ENCODE measurements around the gene KCNJ16. TPM values are rescaled to one million over a fixed set of nuclear protein-coding genes. Genes with fewer than 3 reads are reported as not detected.

KCNJ16 gene
- total and polyA plus RNA-seq, 5 donors = 0.06 TPM; not detected in 4

- no peak for DNase-seq
- WGBS = 51% methylated on average over 5 of the region's 5 CpGs
- H3K27me3 ChIP-seq (ENCODE audit: control insufficient read depth, insufficient read depth) = no peaks in the 10 kb centered on the region
- peak; percentile 31 to 95 for ATAC-seq
- H3K4me3 ChIP-seq (ENCODE audit: low read length) = no peak overlapping the region
- intact Hi-C loops (cut with DNase I) = no loop called here
- H3K27ac ChIP-seq (ENCODE audit: low read length) = no peak overlapping the region
- H3K4me1 ChIP-seq (ENCODE audit: control insufficient read depth, insufficient read depth, low read length) = no peaks in the 10 kb centered on the region
- H3K9me3 ChIP-seq (ENCODE audit: control insufficient read depth, low read length) = no peaks in the 10 kb centered on the region
Observed at GRCh38 chr17:70047619-70048419, 27.2 kb upstream of the KCNJ16 start.

DNA sequence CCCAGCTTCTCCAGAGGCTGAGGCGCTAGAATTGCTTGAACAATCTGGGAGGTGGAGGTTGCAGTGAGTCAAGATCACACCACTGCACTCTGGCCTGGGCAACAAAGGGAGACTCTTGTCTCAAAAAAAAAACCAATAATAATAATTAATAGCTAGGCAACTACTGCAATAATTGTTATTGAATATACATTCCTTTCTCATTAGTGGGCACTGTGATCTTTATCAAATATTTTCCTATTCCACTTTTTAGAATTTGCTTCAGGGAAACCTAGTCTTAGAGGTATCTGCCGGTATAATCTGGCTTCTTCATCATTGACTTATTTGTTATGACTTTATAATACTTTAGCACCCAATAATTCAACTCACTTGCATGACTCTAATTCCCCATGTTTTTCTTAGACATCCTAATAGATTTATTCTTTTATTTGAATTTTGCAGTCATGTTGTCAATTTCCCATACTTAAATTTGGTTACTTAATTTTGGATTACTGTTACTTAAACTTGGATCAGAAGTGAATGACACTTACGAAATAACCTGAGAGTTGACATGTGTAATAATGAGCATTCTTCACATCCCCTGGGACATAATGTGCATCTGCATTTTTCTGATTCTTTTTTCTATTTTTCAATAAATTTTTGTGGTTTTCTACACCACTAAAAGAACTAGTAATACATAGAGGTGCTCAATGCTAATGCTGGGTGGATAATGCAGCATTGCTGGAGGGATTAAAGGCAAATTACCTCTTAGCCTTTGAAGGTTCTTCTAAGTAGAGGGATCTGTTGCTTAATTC, 25.0 kb upstream of the KCNJ16 start:
- no peak overlapping the region for H3K27ac ChIP-seq (ENCODE audit: low read length)
- ATAC-seq = no peak
- H3K4me3 ChIP-seq (ENCODE audit: low read length) = no peak overlapping the region
- 96% methylated on average over 3 of the region's 3 CpGs for WGBS
- no peaks in the 10 kb centered on the region for H3K4me1 ChIP-seq (ENCODE audit: control insufficient read depth, insufficient read depth, low read length)
- intact Hi-C loops (cut with DNase I) = no loop called here
- H3K9me3 ChIP-seq (ENCODE audit: control insufficient read depth, low read length) = no peaks in the 10 kb centered on the region
- H3K27me3 ChIP-seq (ENCODE audit: control insufficient read depth, insufficient read depth) = no peaks in the 10 kb centered on the region
- DNase-seq = no peak

- ATAC-seq (no peak), DNase-seq (no peak)
- 57% methylated on average over 2 of the region's 2 CpGs for WGBS
- Histone ChIP-seq H3K9me3 (ENCODE audit: control insufficient read depth, low read length) (no peaks in the 10 kb centered on the region), H3K27me3 (ENCODE audit: control insufficient read depth, insufficient read depth) (no peaks in the 10 kb centered on the region), H3K27ac (ENCODE audit: low read length) (no peak overlapping the region), H3K4me3 (ENCODE audit: low read length) (no peak overlapping the region), H3K4me1 (ENCODE audit: control insufficient read depth, insufficient read depth, low read length) (no peaks in the 10 kb centered on the region)
- intact Hi-C loops (cut with DNase I) = no loop called here
Observed at GRCh38 chr17:70050931-70051330, 24.1 kb upstream of the KCNJ16 start.

GRCh38 chr17:70053241-70054234, 21.5 kb upstream of the KCNJ16 start:
- Histone ChIP-seq H3K27ac (ENCODE audit: low read length) (no peak overlapping the region), H3K4me1 (ENCODE audit: control insufficient read depth, insufficient read depth, low read length) (no peaks in the 10 kb centered on the region), H3K27me3 (ENCODE audit: control insufficient read depth, insufficient read depth) (no peaks in the 10 kb centered on the region), H3K4me3 (ENCODE audit: low read length) (peak overlapping the region; percentile 23), H3K9me3 (ENCODE audit: control insufficient read depth, low read length) (no peaks in the 10 kb centered on the region)
- DNase-seq (no peak), ATAC-seq (peak; percentile 48 to 81)
- 38% methylated on average over 13 of the region's 13 CpGs for WGBS
- intact Hi-C loops (cut with DNase I) = no loop called here

- no peak overlapping the region for H3K27ac ChIP-seq (ENCODE audit: low read length)
- intact Hi-C loops (cut with DNase I) = no loop called here
- WGBS = 77% methylated on average over 4 of the region's 4 CpGs
Observed at GRCh38 chr17:70055000-70055399, 20.0 kb upstream of the KCNJ16 start.

DNA sequence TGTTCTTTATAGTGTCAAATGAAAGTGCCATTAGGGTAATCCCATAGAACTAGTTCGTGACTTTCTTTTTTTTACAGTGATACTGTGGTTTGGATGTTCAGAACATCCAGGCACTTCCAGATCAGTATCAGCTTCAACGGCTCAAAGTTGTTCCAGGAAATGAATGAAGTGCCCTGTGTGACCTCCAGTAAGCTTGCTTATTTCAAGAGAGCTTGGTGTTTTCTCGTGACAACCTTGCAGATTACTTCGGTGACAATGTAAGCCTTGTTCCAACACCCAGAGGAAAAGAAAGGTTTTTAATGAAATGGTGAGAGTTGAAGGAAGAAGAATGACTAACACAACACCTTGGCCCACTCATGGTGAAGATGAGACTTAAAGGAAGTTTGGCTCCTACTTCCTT, 16.0 kb upstream of the KCNJ16 start:
- intact Hi-C loops (cut with DNase I) = no loop called here
- Histone ChIP-seq H3K4me3 (ENCODE audit: low read length) (no peak overlapping the region), H3K27ac (ENCODE audit: low read length) (no peak overlapping the region), H3K27me3 (ENCODE audit: control insufficient read depth, insufficient read depth) (no peaks in the 10 kb centered on the region), H3K4me1 (ENCODE audit: control insufficient read depth, insufficient read depth, low read length) (no peaks in the 10 kb centered on the region), H3K9me3 (ENCODE audit: control insufficient read depth, low read length) (no peaks in the 10 kb centered on the region)
- DNase-seq = no peak
- 52% methylated on average over 4 of the region's 4 CpGs for WGBS
- no peak for ATAC-seq

More at GRCh38 chr17:70055000-70055399, 20.0 kb upstream of the KCNJ16 start:
- no peak for DNase-seq
- Histone ChIP-seq H3K4me1 (ENCODE audit: control insufficient read depth, insufficient read depth, low read length) (no peaks in the 10 kb centered on the region), H3K27me3 (ENCODE audit: control insufficient read depth, insufficient read depth) (no peaks in the 10 kb centered on the region), H3K4me3 (ENCODE audit: low read length) (no peak overlapping the region), H3K9me3 (ENCODE audit: control insufficient read depth, low read length) (no peaks in the 10 kb centered on the region)
- no peak for ATAC-seq

DNA sequence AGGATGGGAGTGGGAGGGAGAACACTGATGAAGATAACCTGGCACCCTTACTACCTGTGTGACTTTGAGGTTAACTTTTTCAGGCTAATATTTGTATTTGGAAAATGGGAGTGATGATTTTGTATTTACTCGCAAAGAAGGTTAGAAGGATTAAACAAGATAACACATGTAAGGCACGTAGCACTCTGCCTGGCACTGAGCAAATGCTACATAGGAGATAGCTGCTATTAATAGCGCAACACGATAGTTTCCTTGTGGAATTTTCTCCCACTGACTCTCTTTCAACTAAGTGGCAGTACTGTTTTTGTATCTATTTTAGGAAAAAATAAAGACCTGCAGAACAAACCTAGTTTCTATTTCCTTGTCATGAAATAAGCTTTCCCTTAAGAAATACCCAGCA, 15.4 kb upstream of the KCNJ16 start:
- no peak for ATAC-seq
- DNase-seq = no peak
- intact Hi-C loops (cut with DNase I) = no loop called here
- Histone ChIP-seq H3K4me1 (ENCODE audit: control insufficient read depth, insufficient read depth, low read length) (no peaks in the 10 kb centered on the region), H3K27ac (ENCODE audit: low read length) (no peak overlapping the region), H3K9me3 (ENCODE audit: control insufficient read depth, low read length) (no peaks in the 10 kb centered on the region), H3K27me3 (ENCODE audit: control insufficient read depth, insufficient read depth) (no peaks in the 10 kb centered on the region), H3K4me3 (ENCODE audit: low read length) (no peak overlapping the region)
- WGBS = 56% methylated on average over 4 of the region's 4 CpGs

DNA sequence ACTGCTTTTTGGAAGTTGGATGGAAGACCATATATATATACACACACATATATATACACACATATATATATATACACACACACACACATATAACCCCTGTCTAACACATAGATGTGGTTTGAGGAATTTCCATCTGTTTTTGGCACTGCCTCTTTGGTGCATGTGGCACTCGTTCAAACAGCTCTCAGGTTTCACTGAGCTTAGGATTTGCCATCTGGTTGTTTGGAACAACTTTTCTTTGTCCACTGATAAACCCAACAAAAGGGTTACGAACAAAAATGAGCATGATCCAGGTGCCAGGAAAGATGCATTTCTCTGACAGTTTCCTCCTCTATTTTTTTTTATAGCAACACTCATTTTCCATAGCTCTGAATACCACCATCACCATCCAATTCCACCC, 14.6 kb upstream of the KCNJ16 start:
- Histone ChIP-seq H3K4me1 (ENCODE audit: control insufficient read depth, insufficient read depth, low read length) (no peaks in the 10 kb centered on the region), H3K9me3 (ENCODE audit: control insufficient read depth, low read length) (no peaks in the 10 kb centered on the region), H3K4me3 (ENCODE audit: low read length) (no peak overlapping the region), H3K27me3 (ENCODE audit: control insufficient read depth, insufficient read depth) (no peaks in the 10 kb centered on the region), H3K27ac (ENCODE audit: low read length) (no peak overlapping the region)
- WGBS = 35% methylated on average over 2 of the region's 2 CpGs
- ATAC-seq = no peak
- intact Hi-C loops (cut with DNase I) = no loop called here
- DNase-seq = peak in 1 of 3 donors; percentile 28

GRCh38 chr17:70067134-70067533, 7.9 kb upstream of the KCNJ16 start:
- Histone ChIP-seq H3K27me3 (ENCODE audit: control insufficient read depth, insufficient read depth) (no peaks in the 10 kb centered on the region), H3K9me3 (ENCODE audit: control insufficient read depth, low read length) (no peaks in the 10 kb centered on the region), H3K27ac (ENCODE audit: low read length) (no peak overlapping the region), H3K4me3 (ENCODE audit: low read length) (no peak overlapping the region), H3K4me1 (ENCODE audit: control insufficient read depth, insufficient read depth, low read length) (no peaks in the 10 kb centered on the region)
- ATAC-seq (no peak), DNase-seq (no peak)
- WGBS = 59% methylated on average over 5 of the region's 5 CpGs
- intact Hi-C loops (cut with DNase I) = no loop called here

- H3K4me1 ChIP-seq (ENCODE audit: control insufficient read depth, insufficient read depth, low read length) = no peaks in the 10 kb centered on the region
- ATAC-seq (no peak), DNase-seq (no peak)
- H3K4me3 ChIP-seq (ENCODE audit: low read length) = no peak overlapping the region
- intact Hi-C loops (cut with DNase I) = no loop called here
- H3K9me3 ChIP-seq (ENCODE audit: control insufficient read depth, low read length) = no peaks in the 10 kb centered on the region
- 47% methylated on average over 3 of the region's 3 CpGs for WGBS
- H3K27ac ChIP-seq (ENCODE audit: low read length) = no peak overlapping the region
- H3K27me3 ChIP-seq (ENCODE audit: control insufficient read depth, insufficient read depth) = no peaks in the 10 kb centered on the region
Observed at GRCh38 chr17:70070305-70071027, 4.6 kb upstream of the KCNJ16 start.

All from right cardiac atrium (tissue), 5 donors.